ENCODE results near the gene HELZ. TPM values are rescaled to one million over a fixed set of nuclear protein-coding genes. Genes with fewer than 3 reads are reported as not detected.

HELZ gene, protein sequence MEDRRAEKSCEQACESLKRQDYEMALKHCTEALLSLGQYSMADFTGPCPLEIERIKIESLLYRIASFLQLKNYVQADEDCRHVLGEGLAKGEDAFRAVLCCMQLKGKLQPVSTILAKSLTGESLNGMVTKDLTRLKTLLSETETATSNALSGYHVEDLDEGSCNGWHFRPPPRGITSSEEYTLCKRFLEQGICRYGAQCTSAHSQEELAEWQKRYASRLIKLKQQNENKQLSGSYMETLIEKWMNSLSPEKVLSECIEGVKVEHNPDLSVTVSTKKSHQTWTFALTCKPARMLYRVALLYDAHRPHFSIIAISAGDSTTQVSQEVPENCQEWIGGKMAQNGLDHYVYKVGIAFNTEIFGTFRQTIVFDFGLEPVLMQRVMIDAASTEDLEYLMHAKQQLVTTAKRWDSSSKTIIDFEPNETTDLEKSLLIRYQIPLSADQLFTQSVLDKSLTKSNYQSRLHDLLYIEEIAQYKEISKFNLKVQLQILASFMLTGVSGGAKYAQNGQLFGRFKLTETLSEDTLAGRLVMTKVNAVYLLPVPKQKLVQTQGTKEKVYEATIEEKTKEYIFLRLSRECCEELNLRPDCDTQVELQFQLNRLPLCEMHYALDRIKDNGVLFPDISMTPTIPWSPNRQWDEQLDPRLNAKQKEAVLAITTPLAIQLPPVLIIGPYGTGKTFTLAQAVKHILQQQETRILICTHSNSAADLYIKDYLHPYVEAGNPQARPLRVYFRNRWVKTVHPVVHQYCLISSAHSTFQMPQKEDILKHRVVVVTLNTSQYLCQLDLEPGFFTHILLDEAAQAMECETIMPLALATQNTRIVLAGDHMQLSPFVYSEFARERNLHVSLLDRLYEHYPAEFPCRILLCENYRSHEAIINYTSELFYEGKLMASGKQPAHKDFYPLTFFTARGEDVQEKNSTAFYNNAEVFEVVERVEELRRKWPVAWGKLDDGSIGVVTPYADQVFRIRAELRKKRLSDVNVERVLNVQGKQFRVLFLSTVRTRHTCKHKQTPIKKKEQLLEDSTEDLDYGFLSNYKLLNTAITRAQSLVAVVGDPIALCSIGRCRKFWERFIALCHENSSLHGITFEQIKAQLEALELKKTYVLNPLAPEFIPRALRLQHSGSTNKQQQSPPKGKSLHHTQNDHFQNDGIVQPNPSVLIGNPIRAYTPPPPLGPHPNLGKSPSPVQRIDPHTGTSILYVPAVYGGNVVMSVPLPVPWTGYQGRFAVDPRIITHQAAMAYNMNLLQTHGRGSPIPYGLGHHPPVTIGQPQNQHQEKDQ (N-terminal part only)
- 7.0 to 12.6 TPM (median 10.1 TPM) in 5 replicates for total RNA-seq (2022; extraction: Qiagen RNA extraction; ENCODE audit: low read depth)

GRCh38 chr17:67245073-67245693, at the start of gene HELZ:
TSS of gene HELZ (minus strand) at chr17:67245196. CDS start at chr17:67218804, 26,392 bp downstream.

DNA sequence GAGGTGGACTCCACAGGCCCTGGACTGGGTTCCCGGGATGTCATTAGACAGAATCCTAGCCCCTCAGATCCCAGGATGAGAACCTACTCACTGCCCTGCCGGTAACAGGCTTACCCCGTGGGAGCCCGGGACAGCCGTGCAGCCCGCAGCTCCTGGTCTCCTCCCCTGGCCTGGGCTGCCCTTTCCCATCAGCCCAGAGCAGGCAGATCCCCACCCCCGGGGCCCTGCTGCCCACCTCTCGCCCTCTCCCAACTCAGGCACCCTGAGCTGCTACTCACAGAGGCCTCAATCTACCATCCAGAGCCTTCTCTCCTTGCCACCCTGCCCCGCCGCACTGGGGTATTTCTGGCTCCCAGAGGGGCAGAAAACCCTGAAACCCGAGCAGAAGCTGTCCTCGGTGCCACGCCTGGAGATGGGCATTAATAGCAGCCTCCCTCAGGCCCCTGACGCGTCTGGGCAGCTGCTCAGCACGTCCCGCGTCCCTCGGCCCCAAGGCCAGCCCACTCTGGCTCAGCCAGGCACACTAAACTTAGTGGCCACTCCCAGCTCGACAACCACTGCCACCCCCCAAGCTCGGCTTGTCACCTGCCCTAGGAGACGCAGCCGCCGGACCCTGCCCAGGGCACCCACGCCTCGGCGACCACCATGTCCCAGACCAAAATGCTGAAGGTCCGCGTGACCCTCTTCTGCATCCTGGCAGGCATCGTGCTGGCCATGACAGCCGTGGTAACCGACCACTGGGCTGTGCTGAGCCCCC, 200.8 kb downstream of the HELZ start, which contains the start of gene CACNG1:
Gene CACNG1, plus strand, starts transcription at position 539 of the 757 bp plus-strand sequence. Its CDS starts 107 bp downstream, at position 646.

Other genes with a start within 250 kb of the HELZ start
- gene CACNG1, start 200.6 kb downstream of the HELZ start, total RNA-seq (2022; extraction: Qiagen RNA extraction; ENCODE audit: low read depth), result 0.11 to 0.37 TPM in 2 of 5 replicates, not detected in the others
- gene PSMD12, start 121.4 kb upstream of the HELZ start, total RNA-seq (2022; extraction: Qiagen RNA extraction; ENCODE audit: low read depth), result 87.2 to 131 TPM (median 95.3 TPM) in 5 replicates
- 17.6 to 23.0 TPM (median 20.4 TPM) in 5 replicates for gene PITPNC1, start 132.1 kb upstream of the HELZ start, total RNA-seq (2022; extraction: Qiagen RNA extraction; ENCODE audit: low read depth)